Left colon (tissue), 2 donors: ENCODE data around the gene DIRAS3. TPM values are rescaled to one million over a fixed set of nuclear protein-coding genes. Genes with fewer than 3 reads are reported as not detected.
"Not testable (repeated sequence)": the region's sequence is repeated elsewhere in the genome, so short reads cannot be mapped to it uniquely, and the experiment has no call there.

Experiments
- ATAC-seq: fragments of 200-7000 bp; cut with Tn5 transposase; one replicate; pipeline ENCODE4 v1.9.1; 2020; ENCODE audit warnings: mild to moderate bottlenecking, moderate library complexity
- DNase-seq, 2 donors: peaks; one replicate each; pipeline ENCODE4 v3.0.0-alpha.2; 2020
- intact Hi-C, 2 donors: fragments of 100-400 bp; cut with DNase I in 1 of 2; cut with micrococcal nuclease in 1 of 2; formaldehyde crosslinking; loops; one replicate each; pipeline versions ENCODE4 v1.11.2 to v1.14.0; 2022; cut with DNase I, micrococcal nuclease
- total RNA-seq, 2 donors: library from RNA; stranded (reverse); fragmentation: NEBNext Ultra II Directional; extraction: Animal tissue kit (Norgen Biotek cat#: 25700); gene quantifications; one replicate each; pipeline ENCODE4 v1.2.1, GENCODE V29; 2021
- donor health status: DM: no; HTN: no; CAD: no.
- donor health status: DM: yes; HTN: yes; CAD: no.

Gene DIRAS3
- total RNA-seq, 2 donors from 2014 or later, result 0.76 to 1.0 TPM

DNA sequence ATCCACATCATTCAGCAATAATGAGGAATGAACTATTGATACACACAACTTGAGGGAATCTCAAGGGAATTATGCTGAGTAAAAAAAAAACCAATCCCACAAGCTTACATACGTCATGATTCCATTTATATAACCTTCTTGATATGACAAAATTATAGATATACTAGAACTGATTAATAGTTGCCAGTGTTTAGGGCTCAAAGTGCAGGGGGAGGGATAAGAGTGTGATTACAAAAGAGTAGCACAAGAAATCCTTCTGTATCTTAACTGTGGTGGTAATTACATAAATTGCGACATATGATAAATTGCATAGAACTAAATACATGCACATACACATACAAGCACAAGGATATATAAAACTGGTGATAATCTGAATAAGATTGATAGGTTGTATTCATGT is 13.5 kb downstream of the DIRAS3 start:
- ATAC-seq, result no peak
- DNase-seq, result no peak
- intact Hi-C loops, result no loop called here

DNA sequence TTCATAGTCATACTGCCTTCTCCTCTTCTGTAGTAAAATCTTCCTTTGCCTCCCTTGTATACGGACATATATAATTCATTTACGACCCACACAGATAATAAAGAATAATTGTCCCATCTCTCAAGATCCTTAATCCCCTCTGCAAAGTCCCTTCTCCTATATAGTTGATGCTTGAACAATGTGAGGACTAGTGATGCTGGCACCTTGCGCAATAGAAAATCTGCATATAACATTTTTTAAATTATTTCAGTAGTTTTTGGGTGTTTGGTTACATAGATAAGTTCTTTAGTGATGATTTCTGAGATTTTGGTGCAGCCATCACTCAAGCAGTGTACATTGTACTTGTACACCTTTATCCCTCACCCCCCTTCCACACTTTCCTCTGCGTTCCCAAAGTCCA is 21.0 kb downstream of the DIRAS3 start:
- intact Hi-C loops, result no loop called here
- no peak for ATAC-seq
- no peak for DNase-seq

DNA sequence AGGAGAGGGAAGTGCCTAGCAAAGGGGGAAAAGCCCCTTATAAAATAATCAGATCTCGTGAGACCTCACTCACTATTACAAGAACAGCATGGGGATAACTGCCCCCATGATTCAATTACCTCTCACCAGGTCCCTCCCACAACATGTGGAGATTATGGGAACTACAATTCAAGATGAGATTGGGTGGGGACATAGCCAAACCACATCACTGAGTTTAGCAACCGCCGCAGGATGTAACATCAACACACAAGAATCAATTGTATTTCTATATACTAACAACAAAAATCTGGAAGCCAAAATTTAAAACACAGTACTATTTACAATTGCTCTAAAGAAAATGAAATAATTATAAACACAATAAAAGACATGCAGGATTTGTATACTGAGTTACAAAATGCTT is 21.9 kb downstream of the DIRAS3 start:
- intact Hi-C loops, result no loop called here
- ATAC-seq, result no peak

DNA sequence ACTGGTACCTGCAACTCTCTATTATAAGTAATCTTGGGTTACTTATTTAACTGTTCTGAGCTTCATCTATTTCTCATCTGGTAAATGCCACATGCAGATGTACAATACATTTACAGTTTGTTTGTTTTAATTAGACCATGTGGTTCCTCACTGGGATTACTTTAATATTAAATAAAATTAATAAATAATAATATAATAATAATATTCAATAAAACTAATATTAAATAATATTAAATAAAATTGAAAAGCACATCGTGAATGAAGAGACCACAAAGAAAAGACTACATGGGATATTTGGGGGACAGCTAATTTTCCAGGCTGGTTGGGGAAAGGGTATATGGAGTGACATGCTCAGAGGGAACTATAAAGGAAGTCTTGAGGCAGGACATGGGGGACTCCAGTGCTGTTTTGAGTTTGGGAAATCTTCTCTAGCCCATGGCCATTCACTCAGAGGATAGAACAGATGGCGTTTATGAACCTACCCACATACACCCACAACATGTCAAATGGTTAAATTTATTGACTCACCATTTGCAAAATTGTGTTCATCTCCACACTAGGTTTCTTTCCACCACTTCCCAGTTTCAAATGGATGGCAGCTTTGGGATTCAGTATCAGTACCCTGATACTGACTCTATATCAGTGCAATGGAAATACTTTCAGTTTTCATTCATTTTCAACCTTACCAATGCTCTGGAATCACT is 25.6 kb downstream of the DIRAS3 start:
- ATAC-seq, result no peak
- intact Hi-C loops, result no loop called here

More for the DNA sequence above, 21.9 kb downstream of the DIRAS3 start:
- no peak for DNase-seq

DNA sequence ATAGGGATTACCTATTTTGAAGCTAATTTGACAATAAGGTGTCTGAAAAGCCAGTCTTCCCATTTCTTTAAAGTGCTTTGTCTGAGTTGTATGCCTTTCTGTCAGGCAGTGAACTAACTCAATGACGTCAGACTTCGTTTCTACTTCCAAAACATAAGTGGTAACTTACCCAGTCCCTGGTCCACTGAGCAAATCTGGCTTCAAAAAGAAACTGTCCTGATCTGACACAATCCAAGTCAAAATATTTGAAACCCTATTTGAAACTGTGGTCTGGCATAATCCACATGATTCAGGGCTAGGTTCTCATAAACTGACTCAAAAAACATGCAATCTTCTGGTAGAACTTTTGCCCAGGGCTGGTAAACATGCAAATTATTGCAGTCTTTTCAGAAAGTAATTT is 34.0 kb downstream of the DIRAS3 start:
- intact Hi-C loops, result loop anchor here in 1 of 2 donors (10.0 kb wide), 1 partner anchor 252 kb away; no protein-coding TSS in a partner anchor
- DNase-seq (no peak), ATAC-seq (no peak)

More for the DNA sequence above, 25.6 kb downstream of the DIRAS3 start:
- DNase-seq, result no peak

DNA sequence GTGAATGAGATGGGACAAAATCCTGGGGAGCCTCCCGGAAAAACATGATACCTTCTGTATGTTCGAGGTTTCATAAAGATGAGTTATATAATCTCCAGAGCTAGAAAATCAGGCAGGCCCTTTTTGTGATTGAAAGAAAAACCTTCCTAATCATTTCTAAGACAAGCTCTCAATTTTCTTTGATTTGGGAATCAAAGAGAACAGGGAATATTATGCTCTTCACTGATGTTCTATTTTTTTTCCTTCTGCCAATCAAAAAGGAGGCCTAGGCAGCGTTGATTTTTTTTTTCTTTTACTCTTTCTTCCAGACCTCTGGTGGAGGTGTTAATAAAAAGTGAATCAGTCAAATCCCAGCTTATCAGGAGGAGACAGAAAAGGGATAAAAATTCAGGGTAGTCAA is 34.5 kb downstream of the DIRAS3 start:
- ATAC-seq (no peak), DNase-seq (no peak)
- intact Hi-C loops, result loop anchor here in 1 of 2 donors (10.0 kb wide), 1 partner anchor 251 kb away; no protein-coding TSS in a partner anchor

DNA sequence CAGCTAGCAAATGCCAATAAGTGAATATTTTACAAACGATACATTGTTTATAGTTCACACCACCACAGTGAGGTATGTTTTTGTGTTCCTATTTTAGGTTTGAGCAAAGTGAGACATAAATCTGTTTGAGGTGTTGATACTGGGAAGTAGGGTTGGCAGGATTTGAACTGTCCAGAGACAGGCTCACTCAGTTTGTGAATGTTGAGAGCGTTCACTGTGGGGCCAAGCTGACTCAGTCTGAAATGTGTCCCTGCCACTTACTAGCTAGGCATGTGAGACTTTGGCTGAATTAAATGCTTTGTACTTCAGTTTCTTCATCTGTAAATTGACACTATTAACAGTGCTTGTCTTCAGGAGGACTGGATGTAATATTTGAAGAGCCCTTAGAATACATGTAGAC is 35.1 kb downstream of the DIRAS3 start:
- DNase-seq, result no peak
- intact Hi-C loops, result loop anchor here in 1 of 2 donors (10.0 kb wide), 1 partner anchor 251 kb away; no protein-coding TSS in a partner anchor
- no peak for ATAC-seq

DNA sequence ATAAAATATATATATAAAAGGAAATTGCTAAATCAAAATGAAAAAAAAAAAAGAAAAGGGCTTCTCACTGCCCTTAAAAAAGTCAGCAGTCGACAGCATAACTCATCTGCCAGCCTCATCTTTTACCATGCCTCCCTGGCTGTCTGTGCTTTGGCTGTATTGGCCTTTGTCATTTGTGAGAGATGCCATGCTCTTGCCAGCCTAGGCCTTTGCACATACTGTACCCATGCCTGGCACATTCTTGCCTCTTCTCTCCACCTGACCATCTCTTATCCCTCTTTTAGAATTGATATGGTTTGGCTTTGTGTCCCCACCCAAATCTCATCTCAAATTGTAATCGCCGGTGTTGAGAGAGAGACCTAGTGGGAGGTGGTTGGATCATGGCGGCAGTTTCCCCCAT is 37.1 kb downstream of the DIRAS3 start:
- ATAC-seq (no peak), DNase-seq (no peak)

DNA sequence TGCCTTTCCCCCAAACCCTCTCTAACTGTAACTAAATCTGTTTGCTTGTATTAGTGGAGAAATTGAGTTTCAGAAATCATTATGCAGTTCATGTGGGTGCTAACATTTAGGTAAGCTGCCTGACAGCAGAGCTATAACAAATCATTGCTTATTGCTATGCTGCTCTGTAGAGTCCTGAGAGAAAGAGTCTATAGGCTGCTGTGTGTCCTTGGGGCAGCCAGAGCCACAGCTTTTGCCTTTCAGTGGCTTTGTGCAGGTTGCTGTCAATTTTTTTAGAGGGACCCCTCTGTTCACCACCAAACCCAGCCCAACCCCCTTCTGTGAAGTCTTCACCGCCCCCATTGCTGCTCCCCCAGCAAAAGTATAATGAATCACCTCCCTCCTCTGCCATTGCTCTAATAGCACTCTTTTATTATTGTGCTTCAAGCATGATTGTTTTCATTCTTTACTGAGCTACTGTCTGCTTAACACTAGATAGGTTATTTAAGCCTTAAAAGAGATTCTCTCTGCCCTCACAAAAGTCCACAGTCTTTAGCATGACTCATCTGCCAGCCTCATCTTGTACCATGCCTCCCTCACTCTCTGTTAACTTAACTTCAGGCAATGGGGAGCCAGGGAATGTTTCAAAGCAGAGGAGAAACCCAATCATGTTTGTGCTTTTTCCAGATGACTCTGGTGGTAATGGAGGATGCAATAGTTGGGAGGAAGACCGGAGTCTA is 38.6 kb downstream of the DIRAS3 start:
- no peak for ATAC-seq
- intact Hi-C loops, result loop anchor here in 1 of 2 donors (10.0 kb wide), 1 partner anchor 247 kb away; no protein-coding TSS in a partner anchor
- DNase-seq, result no peak

More for the DNA sequence above, 37.1 kb downstream of the DIRAS3 start:
- intact Hi-C loops, result loop anchor here in 1 of 2 donors (10.0 kb wide), 1 partner anchor 249 kb away; no protein-coding TSS in a partner anchor

DNA sequence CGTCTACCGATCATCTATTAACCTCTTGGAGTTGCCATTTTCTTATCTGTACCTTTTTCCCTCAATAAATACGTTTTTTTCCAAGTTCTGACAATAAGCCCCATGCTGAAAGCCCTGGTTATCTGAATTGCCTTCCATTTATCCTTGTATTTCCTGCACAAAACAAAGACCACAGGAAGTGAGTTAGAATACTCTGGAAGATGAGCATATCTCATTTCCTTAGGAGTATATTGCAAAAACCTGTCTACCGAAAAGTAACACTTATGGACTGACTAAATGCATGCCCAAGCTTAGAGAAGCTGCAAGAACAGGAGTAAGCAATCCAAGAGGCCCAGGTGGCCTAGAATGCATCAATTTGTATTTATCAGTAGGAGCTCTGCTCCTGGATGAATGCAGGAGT is 39.9 kb downstream of the DIRAS3 start:
- no peak for ATAC-seq
- intact Hi-C loops, result loop anchor here in 1 of 2 donors (10.0 kb wide), 1 partner anchor 246 kb away; no protein-coding TSS in a partner anchor
- no peak for DNase-seq

DNA sequence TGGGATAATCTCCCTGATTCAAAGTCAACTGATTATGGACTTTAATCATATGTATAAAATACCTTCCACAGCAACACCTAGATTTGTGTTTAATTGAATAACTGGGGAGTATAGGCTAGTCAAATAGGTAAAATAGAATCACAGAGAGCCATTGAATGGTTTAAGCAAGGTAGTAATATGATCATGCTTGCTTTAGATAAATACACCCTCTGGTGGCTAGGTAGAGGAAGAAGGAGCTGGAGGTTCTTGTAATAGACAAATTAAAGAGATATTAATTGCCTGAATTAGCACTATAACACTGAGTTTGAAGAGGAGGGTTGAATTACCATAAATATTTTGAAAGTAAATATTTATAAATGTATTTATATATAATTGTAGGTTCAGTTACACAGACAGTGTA is 40.3 kb downstream of the DIRAS3 start:
- intact Hi-C loops, result loop anchor here in 1 of 2 donors (10.0 kb wide), 1 partner anchor 245 kb away; no protein-coding TSS in a partner anchor
- no peak for ATAC-seq
- DNase-seq, result no peak

DNA sequence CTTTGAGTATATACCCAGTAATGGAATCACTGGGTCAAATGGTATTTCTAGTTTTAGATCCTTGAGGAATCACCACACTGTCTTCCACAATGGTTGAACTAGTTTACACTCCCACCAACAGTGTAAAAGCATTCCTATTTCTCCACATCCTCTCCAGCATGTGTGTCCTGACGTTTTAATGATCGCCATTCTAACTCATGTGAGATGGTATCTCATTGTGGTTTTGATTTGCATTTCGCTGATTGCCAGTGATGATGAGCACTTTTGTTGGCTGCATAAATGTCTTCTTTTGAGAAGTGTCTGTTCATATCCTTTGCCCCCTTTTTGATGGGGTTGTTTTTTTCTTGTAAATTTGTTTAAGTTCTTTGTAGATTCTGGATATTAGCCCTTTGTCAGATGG is 46.8 kb downstream of the DIRAS3 start:
- ATAC-seq, DNase-seq, intact Hi-C loops: not testable (repeated sequence)

DNA sequence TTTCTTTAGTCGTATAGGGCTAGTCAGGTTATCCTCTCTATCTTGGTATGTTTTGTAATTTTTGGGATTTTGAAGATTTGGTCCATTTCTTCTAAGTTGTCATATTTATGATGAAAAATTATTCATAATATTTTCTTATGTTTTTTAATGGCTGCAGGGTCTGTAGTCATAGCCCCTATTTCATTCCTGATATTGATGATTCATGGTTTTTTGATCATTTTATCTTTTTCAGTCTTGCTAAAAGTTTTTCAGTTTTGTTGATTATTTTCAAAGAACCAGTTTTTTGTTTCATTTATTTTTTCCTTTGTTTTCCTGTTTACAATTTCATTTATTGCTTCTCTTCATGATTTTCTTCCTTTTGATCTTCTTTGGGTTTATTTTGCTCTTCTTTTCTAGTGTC is 50.2 kb downstream of the DIRAS3 start:
- no peak for ATAC-seq
- intact Hi-C loops, result no loop called here
- no peak for DNase-seq

DNA sequence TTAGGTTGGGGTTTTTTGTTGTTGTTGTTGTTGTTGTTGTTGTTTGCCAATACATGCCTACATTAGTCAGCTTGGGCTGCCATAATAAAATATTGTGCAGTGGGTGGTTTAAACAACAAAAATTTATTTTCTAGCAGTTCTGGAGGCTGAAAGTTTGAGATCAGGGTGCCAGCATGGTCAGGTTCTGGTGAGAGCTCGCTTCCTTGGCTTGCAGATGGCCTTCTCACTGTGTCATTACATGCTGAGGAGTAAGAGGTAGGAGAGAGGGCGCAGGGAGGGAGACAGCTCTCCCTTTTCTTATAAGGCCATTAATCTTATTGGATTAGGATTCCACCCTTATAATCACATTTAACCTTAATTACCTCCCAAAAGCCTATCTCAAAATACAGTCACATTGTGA is 52.7 kb downstream of the DIRAS3 start:
- DNase-seq, result no peak
- intact Hi-C loops, result no loop called here
- no peak for ATAC-seq

Other genes starting within 250 kb of the DIRAS3 start
- 100 to 1,000 TPM; 146 to 162 TPM for gene GNG12, start 217.2 kb downstream of the DIRAS3 start, total RNA-seq
- gene WLS, start 181.9 kb upstream of the DIRAS3 start, total RNA-seq, result 100 to 1,000 TPM; 126 to 150 TPM